DMS114 treated with DMSO at 0.1 percent for 48 hours (cell line): ENCODE measurements around the gene PAFAH1B1.
"Not testable (repeated sequence)": the region's sequence is repeated elsewhere in the genome, so short reads cannot be mapped to it uniquely, and the experiment has no call there.

Experiments used
- DNase-seq: peaks from one replicate; lab custom pipeline; 2025; ENCODE audit not compliant: unreplicated experiment; lab: John Stamatoyannopoulos, UW

Gene PAFAH1B1

GRCh38 chr17:2634361-2634960, 41.0 kb downstream of the PAFAH1B1 start:
- DNase-seq: no peak

- DNase-seq: no peak
Observed at GRCh38 chr17:2635241-2635640, 41.8 kb downstream of the PAFAH1B1 start.

GRCh38 chr17:2635675-2636074, 42.2 kb downstream of the PAFAH1B1 start:
- DNase-seq: no peak

GRCh38 chr17:2636169-2636930, 42.9 kb downstream of the PAFAH1B1 start:
- DNase-seq: no peak

- no peak for DNase-seq
Observed at GRCh38 chr17:2637422-2637821, 44.0 kb downstream of the PAFAH1B1 start.

GRCh38 chr17:2644971-2645370, 51.5 kb downstream of the PAFAH1B1 start:
- DNase-seq: no peak

- DNase-seq: no peak
Observed at GRCh38 chr17:2647957-2648356, 54.5 kb downstream of the PAFAH1B1 start.

GRCh38 chr17:2649191-2649590, 55.7 kb downstream of the PAFAH1B1 start:
- DNase-seq: no peak

GRCh38 chr17:2652911-2653310, 59.5 kb downstream of the PAFAH1B1 start:
- DNase-seq: not testable (repeated sequence)

GRCh38 chr17:2655546-2655945, 62.1 kb downstream of the PAFAH1B1 start:
- no peak for DNase-seq

GRCh38 chr17:2656283-2656682, 62.8 kb downstream of the PAFAH1B1 start:
- no peak for DNase-seq

GRCh38 chr17:2659337-2659736, 65.9 kb downstream of the PAFAH1B1 start:
- DNase-seq: not testable (repeated sequence)

- DNase-seq: not testable (repeated sequence)
Observed at GRCh38 chr17:2660410-2660809, 67.0 kb downstream of the PAFAH1B1 start.

GRCh38 chr17:2672026-2672425, 78.6 kb downstream of the PAFAH1B1 start:
- no peak for DNase-seq

GRCh38 chr17:2679247-2679646, 85.8 kb downstream of the PAFAH1B1 start:
- not testable (repeated sequence) for DNase-seq

- DNase-seq: no peak
Observed at GRCh38 chr17:2680961-2681360, 87.5 kb downstream of the PAFAH1B1 start.

GRCh38 chr17:2681650-2682049, 88.2 kb downstream of the PAFAH1B1 start:
- DNase-seq: no peak

GRCh38 chr17:2682176-2682938, 88.9 kb downstream of the PAFAH1B1 start:
- no peak for DNase-seq

GRCh38 chr17:2683912-2684311, 90.5 kb downstream of the PAFAH1B1 start:
- no peak for DNase-seq

GRCh38 chr17:2684549-2684948, 91.1 kb downstream of the PAFAH1B1 start:
- DNase-seq: no peak

GRCh38 chr17:2685696-2686095, 92.2 kb downstream of the PAFAH1B1 start:
- DNase-seq: no peak

GRCh38 chr17:2687074-2687418, 93.6 kb downstream of the PAFAH1B1 start:
- DNase-seq: no peak
